K562 (cell line): Measurements from ENCODE around the gene SLC30A9. TPM values are rescaled to one million over a fixed set of nuclear protein-coding genes. Genes with fewer than 3 reads are reported as not detected.

Experiments
- ATAC-seq: fragments of 200-7000 bp; cut with Tn5 transposase; 3 replicates; pipeline ENCODE4 v1.9.1; 2020; ENCODE audit warnings: moderate library complexity
- BruUV-seq: library from RNA; stranded (reverse); fragments of 400-500 nt; replicated peaks from 2 replicates; lab custom pipeline; 2021; lab: Mats Ljungman, UMichigan
- CTCF ChIA-PET: fragments of 300-600 bp; formaldehyde crosslinking; extraction: SDS; loops from one replicate; lab custom pipeline; 2021; ENCODE audit warnings: low intra/inter-chr PET ratio; lab: Yijun Ruan, JAX
- POLR2A ChIA-PET: fragments of 300-600, 350-650 bp; sonication (Branson Sonifier 250); formaldehyde crosslinking; extraction: SDS; loops from one replicate; lab custom pipeline; 2021; ENCODE audit warnings: antibody characterized with exemption, inconsistent platforms; lab: Yijun Ruan, JAX
- DNase-seq, 4 experiments: peaks; one replicate each; pipeline versions ENCODE4 v3.0.0 to v3.0.0-alpha.2; 2011 to 2018; ENCODE audit warnings: low spot score in 3 of 4, mixed read lengths in 3 of 4; ENCODE audit errors: extremely low read depth in 1 of 4
- FAIRE-seq: peaks from 2 replicates; lab custom pipeline; 2011; peaks lifted over from hg19 to GRCh38; lab: Jason Lieb, UNC
- H2AFZ ChIP-seq: 2 replicates; pipeline ENCODE4 v1.6.0; 2011; ENCODE audit warnings: low read depth, low read length, control low read depth, inconsistent platforms
- H3K27ac ChIP-seq: fragments of 200-600 bp; 3 replicates; pipeline ENCODE4 v1.8.0; 2011; ENCODE audit warnings: low read depth, mild to moderate bottlenecking, control low read depth, inconsistent platforms, low read length, moderate library complexity, mixed read lengths; ENCODE audit errors: extremely low read depth
- H3K27me3 ChIP-seq, 2 experiments: fragments of 300-600 bp in 1 of 2; 2 replicates in 1 of 2; 3 replicates in 1 of 2; pipeline versions ENCODE4 v1.6.0 to v1.8.0; 2011; ENCODE audit warnings: inconsistent platforms in 2 of 2, low read length in 2 of 2, mild to moderate bottlenecking in 1 of 2, mixed read lengths in 1 of 2, moderate library complexity in 1 of 2; ENCODE audit not compliant: control insufficient read depth in 2 of 2, insufficient read depth in 2 of 2
- H3K36me3 ChIP-seq: fragments of 300-600 bp; 3 replicates; pipeline ENCODE4 v1.8.0; 2011; ENCODE audit warnings: mild to moderate bottlenecking, low read length, inconsistent platforms; ENCODE audit not compliant: control insufficient read depth, insufficient read depth
- H3K4me1 ChIP-seq, 2 experiments: fragments of 200-600 bp in 1 of 2; replicated peaks in 1 of 2; 2 replicates in 1 of 2; 3 replicates in 1 of 2; pipeline versions ENCODE4 v1.5.1 to v1.8.0; 2011; ENCODE audit warnings: inconsistent platforms in 2 of 2, low read length in 2 of 2, mild to moderate bottlenecking in 1 of 2, mixed read lengths in 1 of 2, moderate library complexity in 1 of 2; ENCODE audit not compliant: control insufficient read depth in 2 of 2, insufficient read depth in 2 of 2
- H3K4me2 ChIP-seq: 2 replicates; pipeline ENCODE4 v1.6.1; 2011; ENCODE audit warnings: low read length, control low read depth, inconsistent platforms, mixed read lengths; ENCODE audit not compliant: insufficient read depth
- H3K4me3 ChIP-seq: fragments of 200-600 bp; sonication (generic), shearing (Covaris generic); 2 replicates; pipeline ENCODE4 v1.5.1; 2016; ENCODE audit warnings: control low read depth, inconsistent platforms
- H3K79me2 ChIP-seq: fragments of 200-600 bp; 3 replicates; pipeline ENCODE4 v1.8.0; 2011; ENCODE audit warnings: low read length, inconsistent platforms; ENCODE audit not compliant: control insufficient read depth, insufficient read depth
- H3K9ac ChIP-seq, 2 experiments: 2 replicates each; pipeline versions ENCODE4 v1.6.0 to v1.6.1; 2011; ENCODE audit warnings: low read depth in 2 of 2, low read length in 2 of 2, control low read depth in 1 of 2, inconsistent platforms in 1 of 2, mild to moderate bottlenecking in 1 of 2, mixed read lengths in 1 of 2; ENCODE audit not compliant: insufficient read depth in 1 of 2
- H3K9me1 ChIP-seq: one replicate; pipeline ENCODE4 v1.6.0; 2011; ENCODE audit warnings: inconsistent platforms, mild to moderate bottlenecking, low read length, moderate library complexity; ENCODE audit not compliant: control insufficient read depth, insufficient read depth
- H3K9me3 ChIP-seq: replicated peaks from 2 replicates; pipeline ENCODE4 v1.5.1; 2011; ENCODE audit warnings: low read depth, low read length, inconsistent platforms; ENCODE audit not compliant: control insufficient read depth, insufficient read depth
- H4K20me1 ChIP-seq: replicated peaks from 2 replicates; pipeline ENCODE4 v1.6.1; 2011; ENCODE audit warnings: low read length, inconsistent platforms, mixed read lengths; ENCODE audit not compliant: control insufficient read depth, insufficient read depth
- ATF3 ChIP-seq, 2 experiments: fragments of 450-650 bp in 1 of 2; sonication (generic) in 1 of 2; formaldehyde crosslinking in 1 of 2; IDR thresholded peaks in 1 of 2; conservative IDR thresholded peaks in 1 of 2; 2 replicates each; pipeline versions ENCODE4 v1.6.1 to v1.8.1; 2016 to 2023; ENCODE audit warnings: mild to moderate bottlenecking in 2 of 2, moderate library complexity in 2 of 2, inconsistent platforms in 1 of 2, missing genetic modification reagents in 1 of 2
- CEBPG ChIP-seq, 3 experiments: fragments of 200-800 bp in 1 of 3; sonication (Bioruptor generic) in 1 of 3; sonication (generic) in 1 of 3; formaldehyde crosslinking in 1 of 3; IDR thresholded peaks in 2 of 3; conservative IDR thresholded peaks in 1 of 3; 2 replicates each; pipeline versions ENCODE4 v1.6.1 to v1.8.0; 2016 to 2022; ENCODE audit warnings: missing compliant biosample characterization in 2 of 3, missing genetic modification characterization in 2 of 3, mild to moderate bottlenecking in 1 of 3, missing genetic modification reagents in 1 of 3
- ELF1 ChIP-seq: fragments of 200-800 bp; sonication (Bioruptor generic); IDR thresholded peaks from 2 replicates; pipeline ENCODE4 v1.6.1; 2016; ENCODE audit warnings: missing genetic modification characterization, missing compliant biosample characterization
- FOSL1 ChIP-seq: fragments of 200-800 bp; sonication (Bioruptor generic); conservative IDR thresholded peaks from 2 replicates; pipeline ENCODE4 v1.6.1; 2016; ENCODE audit warnings: missing genetic modification characterization, missing compliant biosample characterization
- TAL1 ChIP-seq: fragments of 450-650 bp; IDR thresholded peaks from 2 replicates; pipeline ENCODE4 v1.6.1; 2016; ENCODE audit warnings: mild to moderate bottlenecking
- ZNF23 ChIP-seq: fragments of 250-450 bp; sonication (Bioruptor Pico); IDR thresholded peaks from 2 replicates; pipeline ENCODE4 v1.4.0; 2020; ENCODE audit warnings: mild to moderate bottlenecking
- WGBS: fragments of 100-300 bp; shearing (Covaris generic); methylation state at CpG from one replicate; pipeline ENCODE4 v1.1.6; 2016; ENCODE audit warnings: low coverage, mixed read lengths; ENCODE audit not compliant: insufficient coverage; ENCODE audit errors: missing lambda C conversion rate; 5-methylcytosine and 5-hydroxymethylcytosine counted together
- in situ Hi-C: fragments of 300-500 bp; cut with MboI; formaldehyde crosslinking; loops from 4 replicates; pipeline ENCODE4 v1.15.0; 2018; ENCODE audit warnings: inconsistent platforms, mixed read lengths
- intact Hi-C: fragments of 100-400 bp; cut with micrococcal nuclease; formaldehyde crosslinking; loops from 2 replicates; pipeline ENCODE4 v1.14.2; 2022
- polyA plus RNA-seq, 8 experiments: library from polyadenylated mRNA; depleted of rRNA in 4 of 8; stranded (reverse) in 5 of 8; unstranded in 3 of 8; fragments of >200 nt; fragmentation: Nextera tagmentation in 2 of 8; fragmentation: Illumina TruSeq in 1 of 8; extraction: Ambion mirVana in 2 of 8; extraction: Trizol in 1 of 8; gene quantifications; 2 replicates each; pipeline versions ENCODE4 v1.2.1 to v1.2.3, GENCODE V29; 2011 to 2014; ENCODE audit warnings: inconsistent platforms in 1 of 8, missing spikeins in 1 of 8
- total RNA-seq, 7 experiments: library from RNA; depleted of rRNA in 6 of 7; stranded (reverse); fragments of >200 nt in 6 of 7; fragmentation: Illumina TruSeq in 2 of 7; extraction: Trizol in 2 of 7; gene quantifications; 2 replicates each; pipeline versions ENCODE4 v1.2.1 to v1.2.3, GENCODE V29; 2011 to 2021; ENCODE audit warnings: low replicate concordance in 1 of 7

The SLC30A9 gene
- total and polyA plus RNA-seq, 9 of the 15 experiments (the other 6 are each of a cell fraction or from before 2014, with no cell fraction given): 14.7 to 73.5 (median 51.6) TPM

- under 1% methylated on average over 8 of the region's 8 CpGs for whole genome bisulfite sequencing
- FAIRE-seq (no peak), DNase-seq (no peak), ATAC-seq (no peak)
- no peaks in the 10 kb centered on the region for H3K9me3 ChIP-seq
- CTCF ChIA-PET: no interaction called here
- no peak overlapping the region for H3K9ac ChIP-seq
- H3K9me1 ChIP-seq: no peaks in the 10 kb centered on the region
- BruUV-seq: no TSS peak
- intact Hi-C loops (no loop called here), in situ Hi-C loops (no loop called here)
- no peak overlapping the region for H3K27ac ChIP-seq
- H2AFZ ChIP-seq: no peak overlapping the region
- no peak overlapping the region for H3K4me2 ChIP-seq
- H3K27me3 ChIP-seq: peaks cover 3 to 4% of the 10 kb centered on the region in 2 experiments; a peak in 2 of 5 replicates
- no peaks in the 10 kb centered on the region for H3K79me2 ChIP-seq
- no peaks in the 10 kb centered on the region for H3K4me1 ChIP-seq
- no peak overlapping the region for H3K4me3 ChIP-seq
- TF ChIP-seq TAL1: no peak
- 0 out of 2 replicates have a peak, but pooled peaks have one; percentile 30 for TF ChIP-seq FOSL1 (tag)
- TF ChIP-seq ATF3 (IDR thresholded peaks at IDR 0.05): peak; percentile 40; the same call in 1 of the 2 replicates
- no peak for TF ChIP-seq ATF3 (CRISPR knock-in tag; conservative IDR thresholded peaks at IDR 0.05)
- no peak for TF ChIP-seq CEBPG (CRISPR knock-in tag; IDR thresholded peaks at IDR 0.05)
- peak; percentile 26 to 83; a peak in 3 of 4 replicates for TF ChIP-seq CEBPG (tag; conservative IDR thresholded peaks at IDR 0.05 in 1 of 2, IDR thresholded peaks at IDR 0.05 in 1 of 2)
- TF ChIP-seq ELF1 (tag): no peak
- TF ChIP-seq ZNF23 (CRISPR knock-in tag): no peak
- no peaks in the 10 kb centered on the region for H3K36me3 ChIP-seq
- H4K20me1 ChIP-seq: no peaks in the 10 kb centered on the region
- POLR2A ChIA-PET: no interaction called here
Measured at GRCh38 chr4:42101446-42101975, 111.2 kb downstream of the SLC30A9 start.
